ENCODE results near the gene PDE3A.

The PDE3A gene

GRCh38 chr12:20696181-20696905, 328.0 kb downstream of the PDE3A start:
- no peak overlapping the region for H3K27ac ChIP-seq (ENCODE audit: poor library complexity, severe bottlenecking)
- TF ChIP-seq CTCF (IDR thresholded peaks at IDR 0.05; ENCODE audit: poor library complexity, severe bottlenecking): no peak
- H3K27me3 ChIP-seq (ENCODE audit: insufficient read depth, poor library complexity, severe bottlenecking): no peaks in the 10 kb centered on the region
- ATAC-seq (ENCODE audit: low read depth): no peak
- H3K4me1 ChIP-seq (ENCODE audit: insufficient read depth, poor library complexity, severe bottlenecking): no peaks in the 10 kb centered on the region
- no peak for DNase-seq (ENCODE audit: low spot score)
- no peaks in the 10 kb centered on the region for H3K9me3 ChIP-seq (ENCODE audit: severe bottlenecking)
- H3K36me3 ChIP-seq (ENCODE audit: low read depth): no peaks in the 10 kb centered on the region
- no peak overlapping the region for H3K4me3 ChIP-seq (ENCODE audit: severe bottlenecking)

GRCh38 chr12:20701106-20701505, 332.8 kb downstream of the PDE3A start:
- Histone ChIP-seq H3K4me3 (ENCODE audit: severe bottlenecking) (no peak overlapping the region), H3K9me3 (ENCODE audit: severe bottlenecking) (no peaks in the 10 kb centered on the region), H3K27me3 (ENCODE audit: insufficient read depth, poor library complexity, severe bottlenecking) (no peaks in the 10 kb centered on the region), H3K4me1 (ENCODE audit: insufficient read depth, poor library complexity, severe bottlenecking) (no peaks in the 10 kb centered on the region), H3K36me3 (ENCODE audit: low read depth) (no peaks in the 10 kb centered on the region), H3K27ac (ENCODE audit: poor library complexity, severe bottlenecking) (no peak overlapping the region)
- DNase-seq (ENCODE audit: low spot score) (no peak), ATAC-seq (ENCODE audit: low read depth) (no peak)
- TF ChIP-seq CTCF (IDR thresholded peaks at IDR 0.05; ENCODE audit: poor library complexity, severe bottlenecking): no peak

DNA sequence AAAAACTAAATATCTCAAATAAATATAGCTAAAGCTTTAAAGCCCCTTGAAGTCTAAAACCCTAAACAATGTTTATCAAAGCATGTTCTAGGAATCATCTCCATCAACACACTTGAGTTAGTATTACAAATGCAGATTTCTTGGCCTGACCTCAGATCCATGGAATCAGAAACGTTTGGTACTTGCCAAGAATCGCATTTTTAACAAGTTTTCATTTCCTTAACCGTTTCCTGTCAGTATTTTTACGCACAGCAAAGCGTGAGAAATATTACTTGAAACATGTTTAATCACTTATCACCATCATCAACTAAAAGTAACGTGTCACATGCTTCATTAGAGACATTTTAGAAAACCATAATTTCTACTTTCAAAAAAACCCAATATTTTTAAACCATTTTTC, 336.5 kb downstream of the PDE3A start:
- Histone ChIP-seq H3K9me3 (ENCODE audit: severe bottlenecking) (no peaks in the 10 kb centered on the region), H3K27me3 (ENCODE audit: insufficient read depth, poor library complexity, severe bottlenecking) (no peaks in the 10 kb centered on the region), H3K36me3 (ENCODE audit: low read depth) (no peaks in the 10 kb centered on the region), H3K4me1 (ENCODE audit: insufficient read depth, poor library complexity, severe bottlenecking) (no peaks in the 10 kb centered on the region), H3K27ac (ENCODE audit: poor library complexity, severe bottlenecking) (no peak overlapping the region), H3K4me3 (ENCODE audit: severe bottlenecking) (no peak overlapping the region)
- no peak for ATAC-seq (ENCODE audit: low read depth)
- DNase-seq (ENCODE audit: low spot score): no peak
- TF ChIP-seq CTCF (IDR thresholded peaks at IDR 0.05; ENCODE audit: poor library complexity, severe bottlenecking): no peak

GRCh38 chr12:20711846-20712245, 343.5 kb downstream of the PDE3A start:
- H3K4me1 ChIP-seq (ENCODE audit: insufficient read depth, poor library complexity, severe bottlenecking): no peaks in the 10 kb centered on the region
- H3K27me3 ChIP-seq (ENCODE audit: insufficient read depth, poor library complexity, severe bottlenecking): no peaks in the 10 kb centered on the region
- no peaks in the 10 kb centered on the region for H3K36me3 ChIP-seq (ENCODE audit: low read depth)
- H3K27ac ChIP-seq (ENCODE audit: poor library complexity, severe bottlenecking): no peak overlapping the region
- ATAC-seq (ENCODE audit: low read depth) (no peak), DNase-seq (ENCODE audit: low spot score) (no peak)
- TF ChIP-seq CTCF (IDR thresholded peaks at IDR 0.05; ENCODE audit: poor library complexity, severe bottlenecking): no peak
- H3K4me3 ChIP-seq (ENCODE audit: severe bottlenecking): no peak overlapping the region
- no peaks in the 10 kb centered on the region for H3K9me3 ChIP-seq (ENCODE audit: severe bottlenecking)

DNA sequence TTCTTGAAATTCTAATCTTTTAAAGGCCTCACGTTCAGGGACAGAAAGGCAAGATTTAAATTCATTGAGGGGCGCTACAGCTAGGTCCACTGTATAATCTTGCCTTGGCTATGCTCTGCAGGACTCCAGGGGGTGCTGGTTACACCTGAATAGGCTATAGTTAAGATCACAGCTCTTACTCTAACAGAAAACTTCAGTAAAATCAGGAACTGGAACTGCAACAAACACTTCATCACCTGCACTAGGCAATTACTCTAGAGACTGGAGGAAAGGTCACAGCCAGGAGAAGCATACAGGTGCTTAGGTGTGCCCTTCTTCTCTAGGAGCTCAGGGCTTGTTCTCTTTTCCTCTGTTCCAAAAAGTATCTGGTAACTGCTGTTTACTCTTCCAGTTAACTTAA, 347.7 kb downstream of the PDE3A start:
- Histone ChIP-seq H3K4me3 (ENCODE audit: severe bottlenecking) (no peak overlapping the region), H3K27me3 (ENCODE audit: insufficient read depth, poor library complexity, severe bottlenecking) (no peaks in the 10 kb centered on the region), H3K4me1 (ENCODE audit: insufficient read depth, poor library complexity, severe bottlenecking) (no peaks in the 10 kb centered on the region), H3K9me3 (ENCODE audit: severe bottlenecking) (no peaks in the 10 kb centered on the region), H3K36me3 (ENCODE audit: low read depth) (no peaks in the 10 kb centered on the region), H3K27ac (ENCODE audit: poor library complexity, severe bottlenecking) (no peak overlapping the region)
- no peak for TF ChIP-seq CTCF (IDR thresholded peaks at IDR 0.05; ENCODE audit: poor library complexity, severe bottlenecking)
- DNase-seq (ENCODE audit: low spot score) (no peak), ATAC-seq (ENCODE audit: low read depth) (no peak)
